GM21723 (cell line): Measurements from ENCODE around the gene GREB1L.

Source experiments
- ATAC-seq: cut with Tn5 transposase; IDR thresholded peaks from one replicate; pipeline ENCODE4 v1.9.1; 2021; ENCODE audit warnings: mild to moderate bottlenecking, moderate library complexity; ENCODE audit not compliant: unreplicated experiment

Gene GREB1L

DNA sequence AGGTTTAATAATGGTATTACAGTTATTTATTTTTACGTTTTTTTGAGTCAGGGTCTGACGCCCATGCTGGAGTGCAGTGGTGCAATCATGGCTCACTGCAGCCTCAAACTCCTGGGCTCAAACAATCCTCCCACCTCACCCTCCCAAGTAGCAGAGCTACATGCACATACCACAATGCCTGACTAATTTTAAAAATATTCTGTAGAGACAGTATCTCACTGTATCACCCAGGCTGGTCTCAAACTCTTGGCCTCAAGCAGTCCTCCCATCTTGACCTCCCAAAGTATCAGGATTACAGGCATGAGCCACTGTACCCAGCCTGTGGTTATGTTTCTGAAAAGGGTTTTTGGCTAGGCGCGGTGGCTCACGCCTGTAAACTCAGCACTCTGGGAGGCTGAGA, 237.7 kb downstream of the GREB1L start:
- ATAC-seq = no peak

GRCh38 chr18:21481739-21482138, 239.7 kb downstream of the GREB1L start:
- ATAC-seq = no peak

DNA sequence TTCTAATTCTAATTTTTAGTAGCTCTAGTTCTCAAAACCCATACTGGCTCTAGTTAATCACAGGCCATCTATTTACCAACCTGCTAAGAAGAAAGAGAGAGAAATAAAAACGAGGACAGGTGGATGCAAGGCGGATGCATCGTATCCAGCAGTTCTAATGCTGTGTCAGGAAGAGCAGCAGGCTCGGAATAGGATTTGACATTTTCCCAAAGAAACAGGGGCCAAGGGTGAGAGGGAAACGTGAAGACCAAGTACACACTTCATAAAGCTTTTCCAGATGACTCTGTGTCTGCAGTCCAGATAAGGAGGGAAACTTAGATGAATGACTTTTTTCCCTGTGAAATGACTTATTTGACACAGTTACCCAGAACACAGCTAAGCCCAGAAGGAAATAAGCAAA, 241.0 kb downstream of the GREB1L start:
- ATAC-seq = no peak

DNA sequence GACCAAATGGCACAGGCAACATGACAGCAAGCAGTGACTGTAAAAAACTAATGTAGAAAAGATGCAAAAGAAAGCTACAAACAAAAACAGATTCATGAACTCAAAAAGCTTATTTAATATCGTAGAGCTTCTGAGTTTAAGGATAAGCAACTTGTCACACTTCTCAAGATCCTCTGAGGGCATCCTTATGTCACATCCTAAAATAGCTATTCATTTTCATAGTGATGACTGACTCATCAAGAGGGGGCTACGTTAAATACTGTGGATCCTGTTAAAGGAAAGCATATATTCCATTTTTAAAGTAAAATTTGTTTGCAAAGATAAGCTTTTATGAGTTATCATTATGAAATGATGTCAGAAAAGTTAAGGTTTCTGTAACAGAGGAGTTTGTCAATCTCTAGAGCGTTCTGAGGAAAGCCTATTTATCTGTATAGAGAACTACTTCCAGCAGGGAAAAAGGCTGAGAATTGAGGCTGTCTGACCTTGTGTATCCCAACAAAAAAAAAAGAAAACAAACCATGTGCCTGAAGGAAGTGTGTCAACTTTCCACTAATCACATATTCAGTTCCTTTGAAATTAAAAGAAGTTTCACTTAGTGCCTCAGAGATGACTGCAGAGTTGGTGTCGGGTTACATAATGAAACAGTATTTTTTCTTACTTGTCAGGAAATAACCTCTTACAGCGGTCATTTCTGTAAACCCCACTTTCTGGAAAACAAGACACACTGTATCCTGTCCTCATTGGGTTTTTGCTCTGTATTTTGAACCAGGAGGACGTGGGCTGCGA, 243.0 kb downstream of the GREB1L start:
- no peak for ATAC-seq

DNA sequence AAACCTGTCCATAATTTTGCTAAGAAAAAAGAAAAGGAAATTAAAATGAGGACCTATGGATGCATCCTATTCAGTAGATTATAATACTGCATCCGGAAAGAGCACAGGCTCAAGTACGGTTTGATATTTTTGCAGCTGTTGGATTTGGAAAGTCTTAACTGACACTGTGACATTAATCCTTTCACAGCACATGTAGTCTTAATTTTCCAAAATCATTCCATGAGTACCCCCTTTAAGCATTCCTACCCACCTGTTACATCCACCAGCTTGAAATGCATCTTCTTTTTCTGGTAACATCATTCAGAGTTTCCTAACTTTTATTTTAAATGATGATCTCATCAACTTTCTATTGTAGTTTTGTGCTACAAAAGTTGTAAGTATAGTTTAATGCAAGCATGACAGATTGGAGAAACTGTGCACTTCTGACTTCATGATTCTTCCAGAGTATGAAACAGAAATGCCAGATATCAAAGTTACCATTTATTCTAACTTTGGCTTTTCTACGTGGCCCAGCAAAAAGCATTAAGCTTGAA, 244.9 kb downstream of the GREB1L start:
- ATAC-seq = no peak

DNA sequence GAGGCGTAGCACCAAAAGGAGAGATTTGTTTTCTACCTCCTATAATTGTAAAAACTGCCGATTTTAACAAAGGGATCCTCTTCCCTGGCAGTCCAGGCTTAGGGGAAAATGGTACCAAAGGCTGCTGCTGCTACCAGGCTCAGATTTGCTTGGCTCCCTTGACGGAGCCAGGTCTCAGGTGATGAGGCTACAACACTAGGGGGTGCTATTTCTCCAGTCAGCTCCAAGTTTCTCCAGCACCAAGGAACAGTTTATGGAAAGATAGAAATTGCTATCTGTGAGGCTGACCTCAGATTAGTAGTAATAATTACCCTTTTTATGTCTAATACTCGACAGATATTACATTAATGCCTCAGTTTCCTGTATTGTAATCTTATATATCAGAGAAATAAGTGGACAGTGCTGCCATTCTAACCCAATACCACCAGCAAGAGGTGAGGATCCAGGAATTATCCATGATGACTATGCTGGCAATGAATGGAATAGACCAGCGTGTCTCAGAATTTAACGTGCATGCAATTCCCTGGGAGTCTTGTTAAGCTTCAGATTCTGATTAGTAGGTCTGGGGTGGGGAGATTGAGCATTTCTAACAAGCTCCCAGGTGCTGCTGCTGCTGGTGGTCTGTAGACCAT, 247.2 kb downstream of the GREB1L start:
- ATAC-seq = no peak

DNA sequence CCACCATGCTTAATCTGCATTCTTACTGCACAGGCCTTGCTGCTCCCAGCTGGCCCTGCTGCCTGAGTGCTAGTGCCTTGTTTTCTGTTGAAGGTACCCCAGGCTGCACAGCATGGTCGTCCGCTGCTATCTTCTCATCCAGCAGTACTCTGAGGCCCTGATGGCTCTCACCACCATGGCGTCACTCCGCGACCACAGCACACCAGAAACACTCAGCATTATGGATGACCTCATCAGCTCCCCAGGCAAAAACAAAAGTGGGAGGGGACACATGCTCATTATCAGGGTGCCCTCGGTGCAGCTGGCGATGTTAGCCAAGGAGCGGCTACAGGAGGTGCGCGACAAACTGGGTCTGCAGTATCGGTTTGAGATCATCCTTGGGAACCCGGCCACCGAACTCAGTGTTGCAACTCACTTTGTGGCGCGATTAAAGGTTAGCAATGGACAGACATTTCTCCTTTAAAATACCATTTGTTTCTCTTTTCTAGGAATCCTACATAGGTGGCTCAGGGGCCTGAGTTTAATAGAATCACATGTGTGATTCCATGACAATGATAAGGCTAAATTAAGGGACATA, 248.0 kb downstream of the GREB1L start:
- no peak for ATAC-seq

GRCh38 chr18:21490748-21491147, 248.7 kb downstream of the GREB1L start:
- ATAC-seq = no peak

DNA sequence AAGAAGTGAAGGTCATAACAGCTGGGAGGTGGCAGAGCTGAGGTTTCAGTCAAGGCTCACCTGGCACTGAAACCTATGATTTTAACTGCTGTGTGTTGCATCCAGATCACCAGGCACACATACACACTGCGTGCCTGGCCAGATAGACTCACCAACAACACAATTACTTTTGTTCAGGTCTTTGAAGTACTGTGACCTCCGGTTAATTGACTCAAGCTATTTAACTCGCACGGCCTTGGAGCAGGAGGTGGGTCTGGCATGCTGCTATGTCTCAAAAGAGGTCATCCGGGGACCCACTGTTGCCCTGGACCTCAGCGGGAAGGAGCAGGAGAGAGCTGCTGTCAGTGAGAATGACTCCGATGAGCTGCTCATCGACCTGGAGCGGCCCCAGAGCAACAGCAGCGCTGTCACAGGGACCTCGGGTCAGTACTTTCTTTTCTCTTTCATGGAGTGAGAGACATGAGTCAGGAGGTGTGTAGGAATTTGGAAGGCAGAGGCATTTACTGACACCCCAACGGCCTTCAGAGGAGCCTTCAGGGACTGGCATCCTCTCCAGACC, 254.3 kb downstream of the GREB1L start:
- no peak for ATAC-seq

- no peak for ATAC-seq
Measured at GRCh38 chr18:21499997-21500396, 258.0 kb downstream of the GREB1L start.

DNA sequence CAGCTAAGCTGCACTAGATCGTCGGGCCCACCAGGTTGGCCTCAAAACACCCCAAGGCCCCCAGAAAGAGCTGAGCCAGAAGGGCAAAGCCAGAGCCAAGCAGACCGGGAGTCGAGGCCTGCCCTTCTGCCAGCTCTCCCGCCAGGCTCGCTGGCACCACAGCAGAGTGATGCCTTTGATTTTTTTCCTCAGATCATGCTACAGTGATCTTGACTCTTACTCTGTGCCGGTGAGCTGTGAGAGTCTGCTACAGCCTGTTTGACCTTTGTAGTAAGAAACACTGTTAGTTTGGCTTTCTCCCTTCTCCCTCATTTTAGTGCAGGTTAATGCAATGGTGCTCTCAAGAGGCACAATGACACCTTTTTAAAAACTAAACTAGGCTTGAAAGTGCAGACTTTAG, 260.6 kb downstream of the GREB1L start:
- no peak for ATAC-seq

DNA sequence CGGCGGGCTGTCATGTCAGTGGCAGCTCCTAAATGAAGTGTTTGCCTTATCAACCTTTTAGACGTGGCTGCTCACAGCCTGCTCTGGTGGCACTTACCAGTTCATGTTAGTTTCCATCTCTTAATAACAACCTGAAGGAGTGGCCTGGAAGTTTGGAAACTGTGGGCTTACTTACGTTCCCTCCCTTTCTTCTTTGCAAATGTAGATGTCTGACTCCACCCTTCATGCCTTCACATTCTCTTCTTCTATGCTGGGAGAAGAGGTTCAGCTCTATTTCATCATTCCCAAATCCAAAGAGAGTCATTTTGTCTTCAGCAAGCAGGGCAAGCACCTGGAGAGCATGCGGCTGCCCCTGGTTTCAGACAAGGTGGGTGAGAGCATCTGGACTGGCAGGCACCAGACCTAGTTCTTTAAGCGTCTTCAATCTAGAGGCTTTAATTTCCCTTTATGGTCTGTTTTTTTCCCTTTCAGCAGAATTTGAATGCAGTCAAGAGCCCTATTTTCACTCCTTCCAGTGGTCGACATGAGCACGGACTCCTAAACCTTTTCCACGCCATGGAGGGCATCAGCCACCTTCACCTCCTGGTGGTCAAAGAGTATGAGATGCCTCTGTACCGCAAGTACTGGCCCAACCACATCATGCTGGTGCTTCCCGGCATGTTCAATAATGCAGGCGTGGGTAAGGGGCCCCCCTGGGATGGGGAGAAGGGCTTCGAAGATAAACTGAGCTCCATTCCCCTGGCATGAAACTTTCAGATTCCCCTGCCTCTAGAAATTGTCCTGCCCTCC, 266.1 kb downstream of the GREB1L start:
- no peak for ATAC-seq

DNA sequence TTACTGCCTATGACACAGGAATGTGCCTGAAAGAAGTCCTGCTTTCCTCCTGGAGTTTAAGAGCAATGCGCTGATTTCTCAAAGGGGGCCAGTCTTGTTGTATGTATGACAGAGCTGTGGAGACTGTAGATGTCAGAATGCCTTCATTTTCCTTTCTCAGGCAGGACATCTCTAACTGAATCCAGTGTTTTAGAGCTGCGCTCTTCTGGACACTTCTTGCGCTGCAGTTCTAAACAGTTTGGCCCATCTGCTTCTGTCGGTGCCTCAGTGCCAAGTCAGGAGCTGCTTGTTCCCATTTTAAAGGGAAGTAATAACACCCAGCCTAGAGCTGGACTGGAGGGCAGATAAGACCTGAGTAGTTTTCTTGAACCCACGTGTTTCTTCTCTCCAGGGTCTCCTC, 267.0 kb downstream of the GREB1L start:
- ATAC-seq = no peak

DNA sequence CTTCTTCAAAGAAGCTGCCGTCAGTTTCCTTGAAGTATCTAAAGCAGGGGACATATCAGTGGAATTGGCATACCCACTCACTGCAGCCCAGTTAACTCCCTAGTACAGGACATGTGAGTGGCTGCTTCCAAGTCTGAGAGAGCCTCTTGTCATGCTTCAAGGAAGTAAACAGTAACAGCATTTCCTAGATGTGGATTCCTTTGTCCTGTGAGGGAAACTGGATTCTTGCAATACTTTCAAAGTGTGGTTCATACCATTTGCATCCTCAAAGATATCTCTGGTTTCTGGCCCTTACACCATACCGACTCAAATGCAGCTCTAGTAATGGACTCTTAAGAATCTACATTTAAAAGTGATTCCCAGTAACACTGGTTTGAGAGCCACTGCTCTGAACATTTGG, 271.3 kb downstream of the GREB1L start:
- no peak for ATAC-seq

DNA sequence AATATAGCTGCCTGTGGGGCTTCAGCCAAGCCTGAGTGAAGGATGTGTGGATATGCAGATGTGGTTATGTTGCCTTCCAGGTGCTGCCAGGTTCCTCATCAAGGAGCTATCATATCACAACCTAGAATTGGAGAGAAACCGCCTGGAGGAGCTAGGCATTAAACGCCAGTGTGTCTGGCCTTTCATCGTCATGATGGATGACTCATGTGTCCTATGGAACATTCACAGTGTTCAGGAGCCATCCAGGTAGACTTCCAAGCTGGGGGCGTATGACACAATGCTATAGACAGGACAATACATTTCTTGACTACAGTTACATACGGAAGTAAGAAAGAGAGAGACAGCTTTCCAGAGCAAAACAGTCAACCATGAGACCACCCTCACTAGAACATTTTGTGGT, 271.7 kb downstream of the GREB1L start:
- no peak for ATAC-seq

GRCh38 chr18:21522530-21522929, 280.5 kb downstream of the GREB1L start:
- ATAC-seq = no peak

GRCh38 chr18:21525916-21526315, 283.9 kb downstream of the GREB1L start:
- no peak for ATAC-seq

DNA sequence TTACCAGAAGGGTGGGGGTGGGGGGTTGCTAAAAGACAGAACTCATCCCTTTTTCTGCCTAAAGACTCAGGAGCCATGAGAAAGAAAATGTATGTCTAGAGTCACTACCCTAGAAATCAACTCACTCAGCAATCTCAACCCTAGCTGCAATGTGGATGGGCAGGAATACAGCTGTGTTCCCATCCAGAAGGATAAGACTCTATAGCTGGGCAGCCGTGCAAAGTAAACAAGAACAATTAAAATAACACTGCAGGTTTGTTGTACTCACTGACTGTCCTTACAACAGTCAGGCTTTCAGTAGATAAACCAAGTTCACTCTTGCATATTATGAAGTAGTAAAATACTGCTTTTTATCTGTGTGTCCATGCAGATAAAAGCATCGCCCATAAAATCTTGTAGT, 284.4 kb downstream of the GREB1L start:
- no peak for ATAC-seq

DNA sequence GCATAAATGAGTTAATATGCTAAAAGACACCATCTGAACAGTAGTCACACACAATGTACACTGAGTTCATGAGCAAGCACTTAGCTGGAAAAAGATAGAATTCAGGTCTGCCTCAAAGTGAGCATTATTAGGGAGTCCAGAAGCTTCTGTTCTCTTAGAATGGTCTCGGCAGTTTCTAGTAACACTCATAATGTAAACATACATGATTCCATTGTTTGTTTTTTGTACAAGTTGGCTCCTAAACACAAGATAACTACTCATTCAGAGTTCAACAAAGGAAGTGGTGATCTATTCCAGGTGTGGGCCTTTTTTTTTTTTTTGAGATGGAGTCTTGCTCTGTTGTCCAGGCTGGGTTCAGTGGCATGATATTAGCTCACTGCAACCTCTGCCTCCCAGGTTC, 292.3 kb downstream of the GREB1L start:
- ATAC-seq = no peak

DNA sequence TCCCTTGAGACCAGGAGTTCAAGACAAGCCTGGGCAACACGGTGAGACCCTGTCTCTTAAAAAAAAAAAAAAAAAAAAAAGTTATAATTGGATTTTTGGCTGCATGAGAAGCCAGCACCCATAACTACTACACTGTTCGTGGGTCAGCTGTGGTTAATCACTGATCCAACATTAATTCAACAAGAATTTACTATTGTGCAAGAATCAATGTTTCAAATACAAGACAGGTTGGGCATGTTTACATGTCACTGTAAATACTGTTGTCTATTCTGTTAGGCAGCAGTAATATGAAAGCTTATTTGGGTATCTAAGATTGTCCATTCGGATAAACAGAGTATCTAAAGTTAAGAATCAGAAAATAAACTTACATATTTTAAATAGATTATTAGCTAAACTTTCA, 296.2 kb downstream of the GREB1L start:
- ATAC-seq = no peak

DNA sequence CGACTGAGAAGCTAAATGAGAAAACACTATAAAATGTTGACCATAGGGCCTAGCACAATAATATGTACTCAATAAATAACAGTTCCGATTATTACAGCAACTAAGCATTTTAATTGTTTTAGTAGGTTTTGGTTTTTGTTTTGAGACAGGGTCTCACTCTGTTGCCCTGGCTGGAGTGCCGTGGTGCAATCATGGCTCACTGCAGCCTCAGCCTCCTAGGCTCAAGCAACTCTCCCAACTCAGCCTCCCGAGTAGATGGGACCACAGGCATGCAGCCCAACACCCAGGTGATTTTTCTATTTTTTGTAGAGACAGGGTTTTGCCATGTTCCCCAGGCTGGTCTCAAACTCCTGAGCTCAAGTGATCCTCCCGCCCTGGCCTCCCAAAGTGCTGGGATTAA, 304.4 kb downstream of the GREB1L start:
- no peak for ATAC-seq
